Stomach (tissue), 9 donors: ENCODE results near the gene RGS7. TPM values are rescaled to one million over a fixed set of nuclear protein-coding genes. Genes with fewer than 3 reads are reported as not detected.
A peak's percentile ranks its signal among the peaks of the same experiment; 100 is the strongest.

Source experiments
- DNase-seq, 2 donors: peaks; one replicate each; pipeline versions ENCODE4 v3.0.0 to v3.0.0-alpha.2; 2013 to 2019
- H3K27ac ChIP-seq, 5 donors: fragments of 200-600 bp in 4 of 5; sonication (generic) in 4 of 5; one replicate each; pipeline ENCODE4 v1.5.1; 2013 to 2019; ENCODE audit warnings: mild to moderate bottlenecking in 1 of 5, moderate library complexity in 1 of 5
- H3K27me3 ChIP-seq, 3 donors: fragments of 200-600 bp; sonication (generic); one replicate each; pipeline ENCODE4 v1.5.1; 2017 to 2019; ENCODE audit warnings: mixed run types in 1 of 3
- H3K36me3 ChIP-seq, 4 donors: fragments of 200-600 bp; sonication (generic); 1 replicate in 3 of 4; 2 replicates in 1 of 4; pipeline ENCODE4 v1.5.1; 2016 to 2019
- H3K4me1 ChIP-seq, 4 donors: fragments of 200-600 bp; sonication (generic); one replicate each; pipeline ENCODE4 v1.5.1; 2016 to 2019
- H3K4me3 ChIP-seq, 4 donors: fragments of 200-600 bp; sonication (generic) in 3 of 4; one replicate each; pipeline ENCODE4 v1.5.1; 2016 to 2019; ENCODE audit warnings: mild to moderate bottlenecking in 1 of 4
- H3K9me3 ChIP-seq, 4 donors: fragments of 200-600 bp; sonication (generic); one replicate each; pipeline ENCODE4 v1.5.1; 2016 to 2019
- EP300 ChIP-seq: sonication (generic); formaldehyde crosslinking; IDR thresholded peaks from one replicate; pipeline ENCODE4 v1.6.1; 2017; ENCODE audit warnings: antibody characterized with exemption
- POLR2A ChIP-seq, 4 donors: fragments of 450-650 bp; IDR thresholded peaks; one replicate each; pipeline ENCODE4 v1.6.1; 2016; ENCODE audit warnings: antibody characterized with exemption in 4 of 4, control low read depth in 2 of 4, mild to moderate bottlenecking in 1 of 4, moderate library complexity in 1 of 4
- POLR2AphosphoS5 ChIP-seq, 3 donors: sonication (generic); formaldehyde crosslinking; IDR thresholded peaks; one replicate each; pipeline ENCODE4 v1.6.1; 2016; ENCODE audit warnings: antibody characterized with exemption in 3 of 3
- WGBS, 5 donors: extraction: QIAGEN DNeasy Blood & Tissue Kit in 3 of 5; methylation state at CpG; one replicate each; pipeline versions ENCODE4 v1.1.5 to v1.1.7; 2013 to 2018; 5-methylcytosine and 5-hydroxymethylcytosine counted together
- intact Hi-C: fragments of 100-400 bp; cut with DNase I; formaldehyde crosslinking; loops from one replicate; pipeline ENCODE4 v1.15.1; 2023; ENCODE audit warnings: low total_unique reads
- polyA plus RNA-seq, 3 donors: library from polyadenylated mRNA; stranded (reverse); fragments of 200-250 nt; gene quantifications; one replicate each; pipeline ENCODE4 v1.2.3, GENCODE V29; 2013
- total RNA-seq, 5 donors: library from RNA; depleted of rRNA; stranded (reverse); fragments of >200 nt; gene quantifications; one replicate each; pipeline versions ENCODE4 v1.1.0 to v1.2.3, GENCODE V29; 2014 to 2016
- TF ChIP-seq, protein P1 (sequence below), 7 experiments: fragments of 450-650 bp in 4 of 7; fragments of 200-600 bp in 3 of 7; sonication (generic) in 3 of 7; IDR thresholded peaks; one replicate each; pipeline ENCODE4 v1.5.1; 2016 to 2019; ENCODE audit warnings: antibody characterized with exemption in 7 of 7, control low read depth in 2 of 7, mild to moderate bottlenecking in 1 of 7
- donor health status: healthy with polysubstance abuse.
- donor health status: Bipolar disorder and iron deficiency.
- donor health status: healthy.

Gene RGS7
- total and polyA plus RNA-seq, 8 donors, result 0.23 to 2.9 (median 1.9) TPM; not detected in 2

DNA sequence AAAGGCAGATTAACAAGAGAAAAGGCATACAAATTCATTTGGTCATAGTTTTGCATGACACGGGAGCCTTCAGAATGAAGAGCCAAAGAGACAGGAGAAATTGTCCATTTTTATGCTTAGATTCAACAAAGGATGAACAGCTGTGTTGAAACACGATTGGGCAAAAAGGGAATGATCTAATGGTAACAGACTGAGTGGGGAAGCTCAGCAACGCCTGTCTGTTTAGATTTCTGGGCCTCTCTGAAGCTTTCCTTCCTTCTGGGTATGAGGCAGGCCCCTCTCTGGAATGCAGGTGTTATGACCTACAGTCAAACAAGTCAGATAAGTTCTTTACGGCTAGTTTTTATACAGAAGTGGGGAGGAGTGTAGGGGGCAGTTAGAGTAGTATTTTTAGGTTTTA is 154.6 kb downstream of the RGS7 start:
- intact Hi-C loops, result no loop called here
- 6 to 18% (median 12%) methylated on average over 4 of the region's 4 CpGs for WGBS, 5 donors
- Histone ChIP-seq H3K27ac (peak overlapping the region in 4 of 5 donors; percentile 17 to 64 (median 20)), H3K4me1 (peaks cover 0 to 20% (median 12%) of the 10 kb centered on the region in 4 donors), H3K36me3 (no peaks in the 10 kb centered on the region), H3K27me3 (no peaks in the 10 kb centered on the region), H3K4me3 (no peak overlapping the region), H3K9me3 (no peaks in the 10 kb centered on the region)
- TF ChIP-seq POLR2A (IDR thresholded peaks at IDR 0.05), result no peak
- TF ChIP-seq, protein P1, sequence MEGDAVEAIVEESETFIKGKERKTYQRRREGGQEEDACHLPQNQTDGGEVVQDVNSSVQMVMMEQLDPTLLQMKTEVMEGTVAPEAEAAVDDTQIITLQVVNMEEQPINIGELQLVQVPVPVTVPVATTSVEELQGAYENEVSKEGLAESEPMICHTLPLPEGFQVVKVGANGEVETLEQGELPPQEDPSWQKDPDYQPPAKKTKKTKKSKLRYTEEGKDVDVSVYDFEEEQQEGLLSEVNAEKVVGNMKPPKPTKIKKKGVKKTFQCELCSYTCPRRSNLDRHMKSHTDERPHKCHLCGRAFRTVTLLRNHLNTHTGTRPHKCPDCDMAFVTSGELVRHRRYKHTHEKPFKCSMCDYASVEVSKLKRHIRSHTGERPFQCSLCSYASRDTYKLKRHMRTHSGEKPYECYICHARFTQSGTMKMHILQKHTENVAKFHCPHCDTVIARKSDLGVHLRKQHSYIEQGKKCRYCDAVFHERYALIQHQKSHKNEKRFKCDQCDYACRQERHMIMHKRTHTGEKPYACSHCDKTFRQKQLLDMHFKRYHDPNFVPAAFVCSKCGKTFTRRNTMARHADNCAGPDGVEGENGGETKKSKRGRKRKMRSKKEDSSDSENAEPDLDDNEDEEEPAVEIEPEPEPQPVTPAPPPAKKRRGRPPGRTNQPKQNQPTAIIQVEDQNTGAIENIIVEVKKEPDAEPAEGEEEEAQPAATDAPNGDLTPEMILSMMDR (IDR thresholded peaks at IDR 0.05), result no peak
- TF ChIP-seq EP300, result no peak
- TF ChIP-seq POLR2AphosphoS5 (IDR thresholded peaks at IDR 0.05), result no peak
- DNase-seq, result peak in 1 of 2 donors; percentile 76

DNA sequence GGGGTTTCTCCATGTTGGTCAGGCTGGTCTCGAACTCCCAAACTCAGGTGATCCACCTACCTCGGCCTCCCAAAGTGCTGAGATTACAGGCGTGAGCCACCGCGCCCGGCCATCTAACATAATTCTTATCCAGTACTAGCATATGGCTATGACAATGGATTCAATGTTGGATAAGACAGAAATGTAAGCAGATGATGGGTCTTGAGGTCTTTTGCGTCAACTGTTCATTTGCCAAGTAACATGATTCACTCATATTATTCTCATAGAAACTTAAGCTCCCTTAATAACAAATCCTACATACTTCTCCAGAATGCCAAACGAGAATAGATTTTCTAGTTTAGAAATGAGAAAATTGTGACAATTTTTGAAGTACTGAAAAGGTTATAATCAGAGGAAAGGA is 170.3 kb downstream of the RGS7 start:
- DNase-seq, result no peak
- intact Hi-C loops, result no loop called here
- no peaks in the 10 kb centered on the region for H3K27me3 ChIP-seq
- H3K27ac ChIP-seq, result no peak overlapping the region
- no peaks in the 10 kb centered on the region for H3K36me3 ChIP-seq
- no peaks in the 10 kb centered on the region for H3K9me3 ChIP-seq
- no peaks in the 10 kb centered on the region for H3K4me1 ChIP-seq
- WGBS, 5 donors, result 76 to 94% (median 80%) methylated on average over 8 of the region's 8 CpGs
- H3K4me3 ChIP-seq, result no peak overlapping the region
- TF ChIP-seq POLR2AphosphoS5 (IDR thresholded peaks at IDR 0.05), result no peak
- TF ChIP-seq, protein P1 (IDR thresholded peaks at IDR 0.05), result no peak
- TF ChIP-seq POLR2A (IDR thresholded peaks at IDR 0.05), result no peak

DNA sequence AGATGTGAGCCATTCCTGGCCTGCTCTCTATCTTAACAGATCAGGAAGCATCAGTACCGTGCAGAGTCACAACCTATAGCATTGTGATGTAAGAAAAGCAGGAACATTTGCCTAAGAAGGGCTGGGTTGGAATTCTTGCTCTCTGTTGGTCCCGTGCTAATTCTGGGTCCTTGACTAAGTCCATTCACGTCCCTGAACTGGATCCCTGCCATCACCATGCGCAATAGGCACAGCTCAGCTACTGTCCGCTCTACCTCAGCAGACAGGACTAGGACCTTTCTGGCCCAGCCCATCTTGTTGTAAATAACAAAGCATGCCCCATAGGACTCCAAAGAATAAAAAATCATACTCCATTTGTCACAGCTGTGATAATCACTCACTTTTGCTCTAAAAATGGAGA is 175.0 kb downstream of the RGS7 start:
- no peak for DNase-seq
- intact Hi-C loops, result no loop called here

DNA sequence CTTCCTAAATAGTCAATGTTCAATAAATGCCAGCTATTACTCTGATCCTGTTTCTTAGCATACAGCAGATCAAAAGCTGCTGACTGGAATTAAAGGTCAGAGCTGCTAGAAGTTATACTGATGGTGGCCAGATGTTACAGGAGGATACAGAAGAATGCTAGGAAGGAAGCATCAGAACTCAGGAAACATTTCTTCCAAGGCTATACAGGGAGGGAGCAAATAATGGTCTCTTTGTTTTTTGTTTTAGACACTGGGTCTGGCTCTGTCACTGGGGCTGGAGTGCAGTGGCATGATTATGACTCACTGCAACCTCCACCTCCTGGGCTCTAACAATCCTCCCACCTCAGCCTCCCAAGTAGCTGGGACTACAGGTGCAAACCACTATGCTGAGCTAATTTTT is 175.5 kb downstream of the RGS7 start:
- TF ChIP-seq POLR2AphosphoS5 (IDR thresholded peaks at IDR 0.05), result no peak
- TF ChIP-seq, protein P1 (IDR thresholded peaks at IDR 0.05), result no peak
- no peak for TF ChIP-seq EP300
- no peak for TF ChIP-seq POLR2A (IDR thresholded peaks at IDR 0.05)
- no peak for DNase-seq
- no peaks in the 10 kb centered on the region for H3K36me3 ChIP-seq
- no peak overlapping the region for H3K27ac ChIP-seq
- no peaks in the 10 kb centered on the region for H3K27me3 ChIP-seq
- no peaks in the 10 kb centered on the region for H3K4me1 ChIP-seq
- no peak overlapping the region for H3K4me3 ChIP-seq
- no peaks in the 10 kb centered on the region for H3K9me3 ChIP-seq
- intact Hi-C loops, result no loop called here

More for the DNA sequence above, 175.0 kb downstream of the RGS7 start:
- Histone ChIP-seq H3K4me1 (no peaks in the 10 kb centered on the region), H3K4me3 (no peak overlapping the region), H3K9me3 (no peaks in the 10 kb centered on the region), H3K36me3 (no peaks in the 10 kb centered on the region), H3K27me3 (no peaks in the 10 kb centered on the region), H3K27ac (no peak overlapping the region)
- 77 to 88% (median 85%) methylated on average over 5 of the region's 5 CpGs for WGBS, 5 donors
- no peak for TF ChIP-seq POLR2A (IDR thresholded peaks at IDR 0.05)
- no peak for TF ChIP-seq EP300
- TF ChIP-seq, protein P1 (IDR thresholded peaks at IDR 0.05), result no peak
- TF ChIP-seq POLR2AphosphoS5 (IDR thresholded peaks at IDR 0.05), result no peak
